NK-92 (cell line): Measurements from ENCODE around the gene SMC6.

Experiments used
- DNase-seq: peaks from one replicate; lab custom pipeline; 2025; ENCODE audit not compliant: unreplicated experiment; lab: John Stamatoyannopoulos, UW

SMC6 gene

DNA sequence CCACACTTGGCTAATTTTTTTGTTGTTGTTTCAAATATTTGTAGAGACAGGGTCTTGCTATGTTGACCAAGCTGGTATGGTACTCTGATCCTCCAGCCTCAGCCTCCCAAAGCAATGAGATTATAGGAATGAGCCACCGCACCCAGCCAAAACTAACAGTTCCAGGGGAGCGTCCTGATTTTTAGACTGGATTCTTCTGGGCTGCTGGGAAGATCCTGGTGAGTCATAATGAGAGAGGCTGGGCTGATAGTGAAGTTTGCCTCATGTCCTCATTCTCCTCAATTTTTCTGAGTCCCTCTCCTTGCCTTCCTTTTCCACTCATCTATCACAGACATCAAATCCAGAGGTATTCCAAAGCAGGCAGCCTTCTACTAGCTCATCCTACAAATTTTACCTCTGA, 131.8 kb downstream of the SMC6 start:
- no peak for DNase-seq

DNA sequence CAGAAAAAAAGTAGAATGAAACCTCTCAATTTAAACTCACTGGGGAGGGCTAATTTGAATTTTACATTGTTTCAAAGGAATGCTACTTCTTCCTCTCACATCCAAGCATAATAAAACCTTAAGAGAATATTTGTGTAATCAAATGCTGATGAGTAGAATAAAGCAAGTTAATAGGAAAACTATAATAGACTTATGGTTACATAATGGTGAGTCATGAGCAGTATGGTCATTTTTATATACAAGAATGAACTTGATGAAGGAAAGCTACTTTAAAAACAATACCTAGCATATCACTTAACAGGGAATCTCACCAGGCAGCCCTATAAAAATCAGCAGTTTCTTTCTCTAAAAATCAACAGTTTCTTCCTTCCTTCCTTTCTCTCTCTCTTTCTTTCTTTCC, 132.8 kb downstream of the SMC6 start:
- DNase-seq = no peak

DNA sequence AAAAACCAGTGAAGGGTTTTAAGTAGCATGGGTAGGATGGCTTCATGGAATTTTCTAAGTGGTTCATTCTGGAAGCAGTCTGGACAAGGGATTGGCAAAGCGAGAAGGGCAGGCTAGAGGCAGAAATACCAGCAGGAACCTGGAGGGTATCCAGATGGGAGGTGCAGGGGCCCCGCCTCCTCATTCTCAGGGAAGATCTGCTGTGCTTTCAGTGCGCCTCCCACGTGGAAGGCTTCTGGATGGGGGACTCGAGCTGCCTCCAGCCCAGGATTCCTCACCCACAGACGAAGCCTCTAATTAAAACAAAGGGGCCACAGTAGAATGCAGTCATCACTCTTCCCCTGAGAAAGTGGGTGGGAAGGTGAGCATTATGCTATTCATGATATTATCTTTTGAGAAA, 133.3 kb downstream of the SMC6 start:
- no peak for DNase-seq

DNA sequence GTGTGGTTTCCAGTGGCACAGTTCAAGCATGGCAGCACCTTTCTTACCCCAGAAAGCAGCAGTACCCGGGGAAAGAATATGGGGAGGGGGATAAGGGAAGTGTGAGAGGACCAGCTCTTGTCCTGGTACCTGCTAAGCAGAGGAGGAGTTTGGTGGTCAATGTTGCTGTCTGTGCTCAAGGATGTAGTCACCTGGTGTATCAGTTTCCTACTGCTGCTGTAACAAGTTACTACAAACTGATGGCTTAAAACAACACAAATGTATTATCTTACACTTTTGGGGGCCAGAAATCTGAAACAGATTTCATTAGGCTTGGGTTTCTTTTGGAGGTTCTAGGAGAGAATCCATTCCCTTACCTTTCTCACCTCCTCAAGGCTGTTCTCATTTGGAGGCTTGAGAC, 135.7 kb downstream of the SMC6 start:
- no peak for DNase-seq

DNA sequence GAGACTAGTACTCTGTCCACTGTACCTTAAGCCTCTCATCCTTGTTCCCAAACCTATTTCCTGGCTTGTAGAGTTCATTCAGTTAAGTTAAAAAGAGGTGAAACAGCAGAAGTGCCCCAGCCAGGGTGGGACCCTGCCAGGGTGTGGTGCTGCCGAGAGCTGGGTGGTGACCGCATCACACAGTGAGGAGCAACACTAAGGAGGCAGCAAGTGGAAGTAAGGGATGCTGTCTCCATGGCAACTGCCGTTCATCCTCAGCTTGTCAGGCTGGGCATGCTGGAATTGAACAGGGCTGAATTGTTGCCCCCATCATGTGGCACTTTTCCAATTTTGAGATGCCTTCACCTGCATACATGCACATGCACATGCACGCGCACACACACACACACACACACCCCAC, 136.1 kb downstream of the SMC6 start:
- no peak for DNase-seq

DNA sequence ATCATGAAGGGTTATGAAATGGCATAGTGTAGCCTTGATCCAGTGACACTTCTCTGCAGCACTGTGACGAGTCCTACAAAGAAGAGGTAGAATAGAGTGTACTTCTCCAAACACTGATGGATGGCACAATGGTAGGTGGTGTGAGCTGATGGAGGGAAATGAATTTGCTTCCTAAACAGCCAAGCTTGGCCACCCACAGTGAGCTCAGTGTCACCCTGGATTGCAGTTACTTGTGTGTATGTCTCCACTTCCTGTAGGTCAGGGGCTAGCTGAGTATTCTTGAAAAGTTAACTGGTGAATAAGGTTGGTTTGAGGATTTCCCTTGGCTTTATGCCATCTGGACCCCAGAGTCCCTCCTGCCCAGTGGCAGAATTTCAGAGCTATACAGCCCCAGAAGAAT, 137.2 kb downstream of the SMC6 start:
- DNase-seq = no peak

DNA sequence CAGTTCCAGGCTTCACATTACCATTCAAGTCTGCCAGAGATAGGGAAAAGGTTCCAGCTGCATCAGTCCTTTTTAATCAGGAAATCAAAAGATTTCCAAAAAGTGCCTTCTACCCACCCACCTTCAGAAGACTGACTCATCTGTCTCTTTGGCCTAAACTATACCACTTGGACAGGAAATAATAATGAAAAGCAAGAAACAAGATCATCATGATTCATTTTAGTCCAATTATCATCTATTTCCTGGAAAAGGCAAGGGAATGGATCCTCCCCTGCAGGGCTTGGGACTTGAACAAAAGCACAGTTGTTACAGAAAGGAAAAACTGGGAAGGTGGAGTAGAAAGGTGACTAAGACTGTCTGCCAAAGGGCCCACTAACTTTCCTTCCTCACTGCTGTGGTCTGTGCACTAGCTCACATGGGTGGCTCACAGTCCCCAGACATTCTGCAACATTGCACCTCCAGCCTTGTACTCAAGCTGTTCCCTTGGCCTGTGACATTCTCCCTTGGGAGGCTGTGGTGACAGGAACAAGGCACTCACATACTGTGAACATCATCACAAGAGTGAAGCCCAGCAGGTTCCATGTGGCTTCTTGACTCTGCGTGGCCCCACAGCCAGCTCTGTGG, 137.8 kb downstream of the SMC6 start:
- DNase-seq = no peak

DNA sequence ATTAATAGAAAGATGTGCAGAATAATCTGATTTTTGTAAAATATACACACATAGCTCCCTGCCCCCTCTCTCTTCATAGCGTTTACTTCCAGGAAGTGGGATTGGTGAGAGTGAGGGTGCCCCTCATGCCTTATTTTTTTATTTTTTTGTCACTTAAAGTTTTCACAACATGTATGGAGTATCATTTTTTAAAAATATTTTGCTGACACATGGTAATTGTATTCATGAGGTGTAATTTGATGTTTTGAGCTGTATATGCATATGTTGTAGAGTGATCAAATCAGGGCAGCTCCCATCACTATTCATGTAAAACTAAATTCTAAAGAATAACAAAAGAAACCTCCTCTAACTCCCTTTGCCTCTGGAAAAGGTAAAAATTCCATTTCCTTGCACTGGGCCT, 138.5 kb downstream of the SMC6 start:
- DNase-seq = no peak

DNA sequence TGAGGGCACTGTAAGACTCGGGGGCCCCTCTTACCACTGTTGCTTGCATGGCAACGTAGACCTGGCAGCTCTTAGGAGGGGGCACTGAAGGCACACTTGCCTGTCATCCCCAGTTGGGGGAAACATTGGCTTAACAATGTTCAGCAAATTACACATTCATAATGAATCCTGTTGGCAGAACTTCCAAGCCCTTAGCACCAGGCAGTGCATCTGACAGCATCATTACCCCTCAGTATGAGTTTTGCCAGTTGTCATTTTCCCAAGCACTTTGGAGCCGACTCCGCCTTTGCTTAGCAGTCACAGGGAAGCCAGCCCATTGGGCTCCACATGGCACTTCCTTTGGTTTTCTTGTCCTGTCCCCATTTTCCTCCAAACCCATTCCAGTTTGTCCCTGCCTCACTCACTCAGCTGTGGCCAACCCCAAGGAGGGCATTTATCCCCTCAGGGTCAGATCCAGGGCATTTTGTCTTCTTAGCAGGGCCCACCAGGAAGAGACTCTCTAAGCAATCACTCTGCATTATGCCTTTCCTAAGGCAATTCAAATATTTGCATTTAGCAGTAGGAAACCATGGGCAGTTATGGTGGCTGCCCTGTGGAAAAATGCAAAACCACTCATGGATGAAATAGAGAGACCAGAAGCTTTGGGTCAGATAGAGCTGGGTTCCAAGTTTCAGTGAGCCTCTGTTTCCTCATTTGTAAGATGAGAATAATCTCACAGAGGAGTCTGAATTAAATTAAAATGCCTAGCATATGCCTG, 139.3 kb downstream of the SMC6 start:
- DNase-seq = no peak
